Endothelial cell of umbilical vein (primary cell): ENCODE results near the gene AJAP1.

ENCODE experiments used
- CTCF ChIP-seq, 2 donors: IDR thresholded peaks; 1 replicate in 1 of 2; 2 replicates in 1 of 2; pipeline ENCODE4 v1.5.1; 2011; ENCODE audit warnings: low read length in 2 of 2, mild to moderate bottlenecking in 2 of 2, moderate library complexity in 2 of 2, control low read depth in 1 of 2, inconsistent platforms in 1 of 2, low read depth in 1 of 2; ENCODE audit not compliant: insufficient read depth in 1 of 2; ENCODE audit errors: extremely low read depth in 1 of 2
- EZH2 ChIP-seq: IDR thresholded peaks from 2 replicates; pipeline ENCODE4 v1.6.1; 2012; ENCODE audit warnings: borderline replicate concordance, low read depth, mild to moderate bottlenecking, moderate library complexity, low read length, inconsistent platforms; ENCODE audit not compliant: severe bottlenecking
- MAX ChIP-seq: IDR thresholded peaks from 2 replicates; pipeline ENCODE4 v1.6.1; 2011; ENCODE audit not compliant: insufficient read depth, insufficient read length
- POLR2A ChIP-seq: IDR thresholded peaks from 2 replicates; pipeline ENCODE4 v1.6.1; 2012; ENCODE audit warnings: low read depth, mild to moderate bottlenecking, control low read depth, low read length
- POLR2AphosphoS5 ChIP-seq: IDR thresholded peaks from 2 replicates; pipeline ENCODE4 v1.6.1; 2012; ENCODE audit warnings: low read depth, mild to moderate bottlenecking, control low read depth, low read length, moderate library complexity; ENCODE audit not compliant: insufficient read depth

- TF ChIP-seq CTCF (IDR thresholded peaks at IDR 0.05; ENCODE audit: extremely low read depth in 1 of 2, insufficient read depth in 1 of 2, low read depth in 1 of 2, low read length in 2 of 2), result no peak
- TF ChIP-seq MAX, result no peak
- no peak for TF ChIP-seq EZH2
- TF ChIP-seq POLR2A, result no peak
- no peak for TF ChIP-seq POLR2AphosphoS5
These were observed 7.8 kb downstream of the AJAP1 start for GRCh38 chr1:4662168-4662567.
